Daoy (cell line): ENCODE results near the gene ARHGAP44. TPM values are rescaled to one million over a fixed set of nuclear protein-coding genes. Genes with fewer than 3 reads are reported as not detected.

Experiments
- DNase-seq: peaks from one replicate; pipeline ENCODE4 v3.0.0-alpha.2; 2015; ENCODE audit warnings: low read depth
- total RNA-seq: library from RNA; depleted of rRNA; stranded (reverse); fragments of >200 nt; shearing (Covaris generic); gene quantifications from 2 replicates; pipeline ENCODE4 v1.2.3, GENCODE V29; 2014; rRNA removed

The ARHGAP44 gene
- 4.6 and 5.7 TPM in 2 replicates for total RNA-seq

- peak; percentile 83 for DNase-seq
These were observed at the start of gene ARHGAP44 for GRCh38 chr17:12789481-12790248. TSS of gene ARHGAP44 (plus strand) at chr17:12789498. CDS start at chr17:12789839, 341 bp downstream.

- DNase-seq, result no peak
These were observed 49.8 kb upstream of the ARHGAP44 start for GRCh38 chr17:12739500-12739899.

- DNase-seq, result no peak
These were observed 46.3 kb upstream of the ARHGAP44 start for GRCh38 chr17:12743046-12743445.

- DNase-seq, result no peak
These were observed 45.0 kb upstream of the ARHGAP44 start for GRCh38 chr17:12744298-12744697.

- no peak for DNase-seq
These were observed 44.5 kb upstream of the ARHGAP44 start for GRCh38 chr17:12744786-12745185.

GRCh38 chr17:12745486-12745885 lies 43.8 kb upstream of the ARHGAP44 start:
- no peak for DNase-seq

GRCh38 chr17:12756786-12757185 lies 32.5 kb upstream of the ARHGAP44 start:
- DNase-seq, result peak; percentile 31

GRCh38 chr17:12759090-12759489 lies 30.2 kb upstream of the ARHGAP44 start:
- DNase-seq, result no peak

- peak; percentile 90 for DNase-seq
These were observed 23.8 kb upstream of the ARHGAP44 start for GRCh38 chr17:12765548-12765947.

GRCh38 chr17:12768255-12768654 lies 21.0 kb upstream of the ARHGAP44 start:
- no peak for DNase-seq

GRCh38 chr17:12769981-12770380 lies 19.3 kb upstream of the ARHGAP44 start:
- DNase-seq, result no peak

GRCh38 chr17:12773153-12773552 lies 16.1 kb upstream of the ARHGAP44 start:
- DNase-seq, result no peak

- DNase-seq, result no peak
These were observed 220 bp upstream of the ARHGAP44 start for GRCh38 chr17:12789075-12789480.

- DNase-seq, result no peak
These were observed 1.2 kb downstream of the ARHGAP44 start for GRCh38 chr17:12790249-12791106.

- DNase-seq, result no peak
These were observed 5.7 kb downstream of the ARHGAP44 start for GRCh38 chr17:12794919-12795532.

GRCh38 chr17:12800855-12801365 lies 11.6 kb downstream of the ARHGAP44 start:
- DNase-seq, result no peak

GRCh38 chr17:12806630-12807029 lies 17.3 kb downstream of the ARHGAP44 start:
- DNase-seq, result no peak

GRCh38 chr17:12808723-12809122 lies 19.4 kb downstream of the ARHGAP44 start:
- no peak for DNase-seq

- DNase-seq, result no peak
These were observed 23.6 kb downstream of the ARHGAP44 start for GRCh38 chr17:12812877-12813276.

GRCh38 chr17:12813664-12814063 lies 24.4 kb downstream of the ARHGAP44 start:
- DNase-seq, result peak; percentile 43

GRCh38 chr17:12814718-12815117 lies 25.4 kb downstream of the ARHGAP44 start:
- DNase-seq, result no peak

- DNase-seq, result peak; percentile 17
These were observed 26.4 kb downstream of the ARHGAP44 start for GRCh38 chr17:12815642-12816141.
